CD4-positive, CD25-positive, alpha-beta regulatory T cell (primary cell): ENCODE measurements around the gene SLC12A5. TPM values are rescaled to one million over a fixed set of nuclear protein-coding genes. Genes with fewer than 3 reads are reported as not detected.

Source experiments
- ATAC-seq, 2 donors: fragments of 150-1000 bp; cut with Tn5 transposase; one replicate each; pipeline ENCODE4 v1.10.0; 2021; ENCODE audit warnings: low read depth in 2 of 2, moderate number of reproducible peaks in 2 of 2, moderate library complexity in 1 of 2
- DNase-seq, 3 donors: peaks; one replicate each; pipeline versions ENCODE4 v3.0.0 to v3.0.0-alpha.2; 2012 to 2022; ENCODE audit warnings: mixed read lengths in 1 of 3
- H3K27ac ChIP-seq: one replicate; pipeline ENCODE4 v1.7.0; 2013; ENCODE audit warnings: mild to moderate bottlenecking, low read length; ENCODE audit not compliant: insufficient read depth, poor library complexity, severe bottlenecking
- H3K27me3 ChIP-seq: one replicate; pipeline ENCODE4 v1.7.0; 2013; ENCODE audit warnings: low read length; ENCODE audit not compliant: control insufficient read depth, insufficient read depth
- H3K36me3 ChIP-seq: one replicate; pipeline ENCODE4 v1.7.0; 2013; ENCODE audit warnings: mild to moderate bottlenecking, low read length, moderate library complexity; ENCODE audit not compliant: control insufficient read depth, insufficient read depth
- H3K4me1 ChIP-seq: 2 replicates; pipeline ENCODE4 v1.7.0; 2013; ENCODE audit warnings: mild to moderate bottlenecking, low read length; ENCODE audit not compliant: insufficient read depth, control insufficient read depth, poor library complexity, severe bottlenecking
- H3K4me3 ChIP-seq: one replicate; pipeline ENCODE4 v1.7.0; 2013; ENCODE audit warnings: low read depth, mild to moderate bottlenecking, low read length, moderate library complexity
- H3K9me3 ChIP-seq, 2 experiments: 1 replicate in 1 of 2; 2 replicates in 1 of 2; pipeline ENCODE4 v1.7.0; 2013; ENCODE audit warnings: low read length in 2 of 2, mild to moderate bottlenecking in 1 of 2, moderate library complexity in 1 of 2; ENCODE audit not compliant: control insufficient read depth in 2 of 2
- H3K27ac Mint-ChIP-seq, 3 donors: one replicate each; pipeline ENCODE4 v1.8.0; 2020 to 2022; ENCODE audit warnings: mild to moderate bottlenecking in 3 of 3, mixed read lengths in 3 of 3, moderate library complexity in 2 of 3
- H3K27me3 Mint-ChIP-seq: one replicate; pipeline ENCODE4 v1.8.0; 2022; ENCODE audit warnings: mild to moderate bottlenecking, mixed read lengths
- H3K36me3 Mint-ChIP-seq: one replicate; pipeline ENCODE4 v1.8.0; 2020; ENCODE audit warnings: mixed read lengths
- H3K4me1 Mint-ChIP-seq, 4 donors: one replicate each; pipeline ENCODE4 v1.8.0; 2020 to 2022; ENCODE audit warnings: mixed read lengths in 4 of 4, mild to moderate bottlenecking in 1 of 4
- H3K4me3 Mint-ChIP-seq, 4 donors: one replicate each; pipeline ENCODE4 v1.8.0; 2020 to 2022; ENCODE audit warnings: mild to moderate bottlenecking in 4 of 4, mixed read lengths in 4 of 4, moderate library complexity in 3 of 4
- H3K9me3 Mint-ChIP-seq, 7 donors: one replicate each; pipeline ENCODE4 v1.8.0; 2020 to 2022; ENCODE audit warnings: mixed read lengths in 7 of 7, mild to moderate bottlenecking in 3 of 7, moderate library complexity in 2 of 7
- polyA plus RNA-seq, 4 donors: library from polyadenylated mRNA; unstranded; fragments of 300-500 nt; fragmentation: Illumina TruSeq; gene quantifications; one replicate each; pipeline ENCODE4 v1.2.3, GENCODE V29; 2021
- total RNA-seq: library from RNA; stranded (reverse); gene quantifications from one replicate; pipeline ENCODE4 v1.2.3, GENCODE V29; 2022

The SLC12A5 gene
- total and polyA plus RNA-seq, 5 donors from 2014 or later = not detected

DNA sequence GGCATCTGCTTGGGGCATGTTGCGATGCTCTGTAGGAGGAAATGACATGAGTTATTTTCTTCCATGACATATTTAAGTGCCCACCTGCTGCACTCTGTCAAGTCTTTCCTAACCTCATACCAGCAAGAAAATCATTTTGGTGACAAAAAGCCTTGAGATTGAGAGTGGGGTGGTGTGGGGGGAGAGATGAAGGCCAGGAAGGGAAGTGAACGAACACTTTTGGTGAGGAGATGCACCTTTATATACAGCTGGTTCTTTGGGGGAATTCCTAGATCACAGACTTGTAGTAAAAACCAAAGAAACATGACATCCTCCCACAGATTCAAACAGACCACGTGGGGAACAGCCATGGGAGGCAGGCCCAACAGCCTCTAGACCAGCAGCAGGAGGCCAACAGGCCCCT, 34.6 kb downstream of the SLC12A5 start:
- peaks cover 78% of the 10 kb centered on the region for H3K36me3 ChIP-seq
- DNase-seq = no peak
- Mint-ChIP-seq H3K36me3 (peaks cover 71% of the 10 kb centered on the region), H3K27ac (peak overlapping the region in 2 of 3 donors; percentile 4 to 85), H3K4me3 (no peak overlapping the region), H3K27me3 (peaks cover 10% of the 10 kb centered on the region), H3K4me1 (peaks cover 32 to 60% (median 45%) of the 10 kb centered on the region in 4 donors), H3K9me3 (no peaks in the 10 kb centered on the region)
- peaks cover 2% of the 10 kb centered on the region for H3K27me3 ChIP-seq
- ATAC-seq = no peak
- no peak overlapping the region for H3K4me3 ChIP-seq
- H3K4me1 ChIP-seq = peaks cover 45% of the 10 kb centered on the region
- no peak overlapping the region for H3K27ac ChIP-seq
- H3K9me3 ChIP-seq = no peaks in the 10 kb centered on the region

DNA sequence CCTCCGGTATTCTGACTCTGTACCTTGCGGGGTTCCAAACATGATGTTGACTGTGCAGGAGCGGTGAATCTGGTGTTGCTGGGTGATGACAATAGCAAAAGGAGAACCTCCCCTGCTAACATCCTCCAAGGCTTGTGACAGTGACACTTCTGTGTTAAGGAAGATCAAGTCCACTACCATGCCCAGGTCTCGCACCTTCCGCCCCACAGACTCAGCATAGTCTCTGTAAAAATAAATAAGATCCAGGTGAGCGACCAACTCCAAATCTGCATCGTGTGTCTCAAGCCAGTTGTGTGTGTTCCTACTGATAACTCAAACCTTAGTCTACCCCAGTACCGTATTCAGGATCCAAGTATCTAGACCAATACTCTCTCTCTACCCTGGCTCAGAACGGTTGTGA, 36.0 kb downstream of the SLC12A5 start:
- Mint-ChIP-seq H3K27ac (peak overlapping the region in 2 of 3 donors; percentile 8 to 68), H3K9me3 (no peaks in the 10 kb centered on the region), H3K36me3 (peaks cover 70% of the 10 kb centered on the region), H3K27me3 (peaks cover 7% of the 10 kb centered on the region), H3K4me3 (no peak overlapping the region), H3K4me1 (peaks cover 28 to 47% (median 36%) of the 10 kb centered on the region in 4 donors)
- H3K4me3 ChIP-seq = no peak overlapping the region
- peaks cover 91% of the 10 kb centered on the region for H3K36me3 ChIP-seq
- DNase-seq = no peak
- no peaks in the 10 kb centered on the region for H3K9me3 ChIP-seq
- no peaks in the 10 kb centered on the region for H3K27me3 ChIP-seq
- peaks cover 32% of the 10 kb centered on the region for H3K4me1 ChIP-seq
- H3K27ac ChIP-seq = no peak overlapping the region
- ATAC-seq = no peak

DNA sequence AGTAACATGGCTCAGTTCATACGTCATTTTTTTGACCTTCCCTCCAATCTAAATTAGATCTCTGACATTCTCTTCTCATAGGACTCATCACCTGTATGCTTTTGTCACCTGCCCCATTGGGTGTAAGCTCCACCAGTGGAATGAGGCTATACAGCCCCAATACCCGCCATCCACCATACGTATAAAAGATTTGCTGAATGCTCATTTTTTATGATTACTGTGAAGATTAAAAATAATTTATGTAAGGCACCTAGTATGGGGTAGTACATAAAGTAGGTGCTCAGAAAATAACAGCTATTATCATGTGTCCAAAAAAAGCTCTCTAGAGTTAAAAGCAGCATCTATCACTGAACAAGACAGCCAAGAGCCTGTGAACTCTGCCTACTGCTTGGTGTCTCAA, 36.7 kb downstream of the SLC12A5 start:
- H3K9me3 Mint-ChIP-seq = no peaks in the 10 kb centered on the region
- H3K27me3 Mint-ChIP-seq = peaks cover under 1% of the 10 kb centered on the region
- H3K4me1 Mint-ChIP-seq = peaks cover 21 to 40% (median 29%) of the 10 kb centered on the region in 4 donors
- H3K9me3 ChIP-seq = no peaks in the 10 kb centered on the region
- ATAC-seq (no peak), DNase-seq (no peak)
- no peak overlapping the region for H3K4me3 Mint-ChIP-seq
- H3K4me1 ChIP-seq = peaks cover 25% of the 10 kb centered on the region
- no peak overlapping the region for H3K4me3 ChIP-seq
- peaks cover 92% of the 10 kb centered on the region for H3K36me3 ChIP-seq
- H3K27ac ChIP-seq = no peak overlapping the region
- peak overlapping the region in 1 of 3 donors; percentile 68 for H3K27ac Mint-ChIP-seq
- H3K27me3 ChIP-seq = no peaks in the 10 kb centered on the region
- H3K36me3 Mint-ChIP-seq = peaks cover 63% of the 10 kb centered on the region

DNA sequence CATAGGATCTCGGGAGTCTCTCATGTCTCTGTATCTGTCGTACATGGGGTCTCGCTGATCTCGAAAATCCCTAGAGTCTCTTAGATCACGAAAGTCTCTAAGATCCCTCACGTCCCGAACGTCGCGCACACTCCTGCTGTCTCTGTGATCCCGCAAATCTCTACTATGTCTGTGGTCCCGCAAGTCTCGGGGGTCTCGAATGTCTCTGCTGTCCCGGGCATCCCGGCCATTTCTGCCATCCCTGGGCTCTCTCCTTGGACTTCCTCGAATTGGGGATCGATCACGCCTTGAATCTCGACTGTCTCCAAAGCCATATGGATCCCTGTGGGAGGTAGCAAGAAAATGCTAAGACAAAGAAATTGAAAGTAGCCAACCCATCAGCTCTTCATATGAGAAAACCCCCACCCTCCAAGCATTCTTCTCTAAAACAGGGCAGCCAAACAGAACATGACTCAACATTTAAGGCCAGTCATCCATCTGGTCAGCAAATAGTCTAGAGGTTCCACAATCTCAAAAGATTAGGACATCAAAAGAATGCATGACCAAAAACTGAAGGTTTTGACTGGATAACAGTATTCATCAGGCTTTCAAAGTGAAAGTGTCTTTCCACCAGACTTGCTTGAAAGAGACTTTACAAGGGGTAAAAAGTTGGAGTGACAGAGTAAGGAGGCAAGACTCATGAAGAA, 41.3 kb downstream of the SLC12A5 start:
- Mint-ChIP-seq H3K4me1 (peaks cover 6 to 9% (median 8%) of the 10 kb centered on the region in 4 donors), H3K36me3 (peaks cover 34% of the 10 kb centered on the region)

DNA sequence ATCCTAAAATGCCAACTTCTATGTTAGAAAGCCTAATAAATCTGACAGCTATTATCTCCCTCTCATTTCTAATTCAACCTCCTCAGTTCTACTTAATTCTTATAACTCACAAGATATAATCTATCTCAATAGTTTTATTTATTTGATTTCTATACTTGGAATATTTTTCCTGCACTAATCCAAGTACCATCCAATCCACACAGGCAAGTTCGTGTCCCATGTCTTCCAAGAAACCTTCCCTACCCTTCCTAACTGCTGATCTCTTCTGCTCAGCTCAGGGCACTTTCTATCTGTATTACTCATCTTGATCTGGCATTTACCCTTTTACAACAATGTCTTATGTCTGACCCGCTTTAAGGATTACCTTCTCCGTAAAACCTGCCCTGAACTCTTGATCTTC, 42.6 kb downstream of the SLC12A5 start:
- no peaks in the 10 kb centered on the region for H3K4me1 ChIP-seq
- peaks cover 37% of the 10 kb centered on the region for H3K36me3 Mint-ChIP-seq
- ATAC-seq = no peak
- H3K27ac ChIP-seq = no peak overlapping the region
- no peak overlapping the region for H3K27ac Mint-ChIP-seq
- peaks cover 65% of the 10 kb centered on the region for H3K36me3 ChIP-seq
- no peaks in the 10 kb centered on the region for H3K9me3 ChIP-seq
- DNase-seq = no peak
- no peaks in the 10 kb centered on the region for H3K27me3 Mint-ChIP-seq
- no peaks in the 10 kb centered on the region for H3K27me3 ChIP-seq
- peaks cover 6 to 13% (median 8%) of the 10 kb centered on the region in 4 donors for H3K4me1 Mint-ChIP-seq
- no peak overlapping the region for H3K4me3 Mint-ChIP-seq
- no peaks in the 10 kb centered on the region for H3K9me3 Mint-ChIP-seq
- no peak overlapping the region for H3K4me3 ChIP-seq

More for the DNA sequence above, 41.3 kb downstream of the SLC12A5 start:
- Mint-ChIP-seq H3K4me3 (no peak overlapping the region), H3K27me3 (no peaks in the 10 kb centered on the region), H3K9me3 (no peaks in the 10 kb centered on the region), H3K27ac (no peak overlapping the region)
- Histone ChIP-seq H3K27me3 (no peaks in the 10 kb centered on the region), H3K4me3 (no peak overlapping the region), H3K4me1 (no peaks in the 10 kb centered on the region), H3K36me3 (peaks cover 69% of the 10 kb centered on the region), H3K9me3 (no peaks in the 10 kb centered on the region), H3K27ac (no peak overlapping the region)
- no peak for DNase-seq
- ATAC-seq = no peak

DNA sequence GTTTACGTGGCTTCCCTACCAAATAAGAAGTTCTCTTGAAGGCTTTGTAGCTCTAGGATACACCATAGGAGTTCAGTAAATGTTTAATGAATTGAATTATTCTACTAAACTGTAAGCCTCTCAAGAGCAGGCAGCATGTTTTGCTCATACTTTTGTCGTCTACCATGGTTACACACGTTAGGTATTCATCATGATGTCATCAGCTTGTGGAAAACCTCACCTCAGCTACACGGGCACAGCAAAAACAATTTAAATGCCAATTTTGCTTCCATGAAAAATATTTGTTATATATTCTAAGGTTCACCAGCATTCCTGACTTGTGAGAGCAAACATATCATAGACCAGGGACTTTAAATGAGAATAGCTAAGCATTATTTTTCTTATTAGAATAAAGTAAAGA, 44.0 kb downstream of the SLC12A5 start:
- Histone ChIP-seq H3K27me3 (no peaks in the 10 kb centered on the region), H3K4me3 (no peak overlapping the region), H3K27ac (no peak overlapping the region), H3K4me1 (no peaks in the 10 kb centered on the region), H3K36me3 (peaks cover 61% of the 10 kb centered on the region), H3K9me3 (no peaks in the 10 kb centered on the region)
- H3K36me3 Mint-ChIP-seq = peaks cover 38% of the 10 kb centered on the region
- ATAC-seq (no peak), DNase-seq (no peak)
- H3K9me3 Mint-ChIP-seq = no peaks in the 10 kb centered on the region
- no peak overlapping the region for H3K4me3 Mint-ChIP-seq
- H3K4me1 Mint-ChIP-seq = peaks cover 6 to 13% (median 8%) of the 10 kb centered on the region in 4 donors
- no peak overlapping the region for H3K27ac Mint-ChIP-seq
- no peaks in the 10 kb centered on the region for H3K27me3 Mint-ChIP-seq

DNA sequence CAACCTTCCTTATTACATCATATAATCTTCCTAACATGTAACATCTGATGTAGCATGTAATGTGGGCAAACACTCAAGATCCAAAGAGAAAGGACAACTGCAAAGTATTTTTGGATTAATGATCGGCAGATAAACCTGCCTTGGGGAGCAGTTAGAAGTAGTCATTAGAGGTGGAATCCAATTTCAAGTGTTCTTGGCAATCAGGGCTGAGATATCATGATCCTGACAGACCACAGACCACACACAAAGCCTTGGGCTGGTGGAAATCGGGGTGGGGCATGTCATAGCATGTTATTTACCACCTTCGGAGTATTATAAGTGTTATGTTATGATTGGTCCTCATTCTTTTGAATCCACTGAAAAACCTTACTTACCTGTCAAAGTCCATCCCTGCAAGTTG, 44.4 kb downstream of the SLC12A5 start:
- Histone ChIP-seq H3K27me3 (no peaks in the 10 kb centered on the region), H3K9me3 (no peaks in the 10 kb centered on the region), H3K4me3 (no peak overlapping the region), H3K36me3 (peaks cover 61% of the 10 kb centered on the region), H3K27ac (no peak overlapping the region), H3K4me1 (no peaks in the 10 kb centered on the region)
- H3K27me3 Mint-ChIP-seq = no peaks in the 10 kb centered on the region
- DNase-seq (no peak), ATAC-seq (no peak)
- H3K4me1 Mint-ChIP-seq = peaks cover 6 to 13% (median 8%) of the 10 kb centered on the region in 4 donors
- H3K27ac Mint-ChIP-seq = no peak overlapping the region
- no peaks in the 10 kb centered on the region for H3K9me3 Mint-ChIP-seq
- H3K4me3 Mint-ChIP-seq = no peak overlapping the region
- peaks cover 34% of the 10 kb centered on the region for H3K36me3 Mint-ChIP-seq

DNA sequence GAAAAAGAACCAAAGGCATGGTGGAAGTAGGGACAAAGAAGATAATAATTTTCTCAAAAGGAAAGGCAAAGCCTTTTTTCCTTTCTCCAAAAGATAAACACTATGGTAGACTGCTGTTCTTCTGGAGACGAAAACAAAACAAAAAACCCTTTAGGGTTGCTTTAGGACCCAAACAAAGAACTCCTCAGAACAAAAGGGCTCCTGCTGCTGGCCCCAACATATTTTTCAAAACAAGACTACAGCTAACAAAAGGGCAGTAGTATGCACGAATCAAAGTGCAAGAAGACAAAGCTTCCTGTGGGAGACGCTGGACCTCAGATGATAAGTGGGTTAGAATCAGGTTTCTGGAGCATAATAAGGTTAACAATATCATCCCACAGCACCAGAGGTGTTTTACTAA, 45.0 kb downstream of the SLC12A5 start:
- no peak overlapping the region for H3K4me3 Mint-ChIP-seq
- H3K4me1 Mint-ChIP-seq = peaks cover 6 to 13% (median 9%) of the 10 kb centered on the region in 4 donors
- Histone ChIP-seq H3K9me3 (no peaks in the 10 kb centered on the region), H3K4me3 (no peak overlapping the region), H3K27ac (no peak overlapping the region), H3K36me3 (peaks cover 61% of the 10 kb centered on the region), H3K4me1 (no peaks in the 10 kb centered on the region), H3K27me3 (no peaks in the 10 kb centered on the region)
- H3K27ac Mint-ChIP-seq = no peak overlapping the region
- DNase-seq (no peak), ATAC-seq (no peak)
- H3K27me3 Mint-ChIP-seq = no peaks in the 10 kb centered on the region
- peaks cover 33% of the 10 kb centered on the region for H3K36me3 Mint-ChIP-seq
- no peaks in the 10 kb centered on the region for H3K9me3 Mint-ChIP-seq
